RWPE2 (cell line): Measurements from ENCODE around the gene PDZRN4.
"Not testable (repeated sequence)": the region's sequence is repeated elsewhere in the genome, so short reads cannot be mapped to it uniquely, and the experiment has no call there.

ENCODE experiments used
- ATAC-seq: fragments of 200-7000 bp; cut with Tn5 transposase; 3 replicates; pipeline ENCODE4 v1.9.1; 2021; ENCODE audit warnings: low read depth
- DNase-seq: peaks from one replicate; pipeline ENCODE4 v3.0.0-alpha.2; 2020; ENCODE audit warnings: low spot score
- H3K27ac ChIP-seq: fragments of 450-650 bp; 2 replicates; pipeline ENCODE4 v1.5.1; 2017; ENCODE audit warnings: mild to moderate bottlenecking; ENCODE audit not compliant: poor library complexity, severe bottlenecking
- H3K27me3 ChIP-seq: fragments of 250-450 bp; sonication (Bioruptor Pico); 2 replicates; pipeline ENCODE4 v1.5.1; 2021; ENCODE audit warnings: mild to moderate bottlenecking, moderate library complexity; ENCODE audit not compliant: insufficient read depth, poor library complexity, severe bottlenecking
- H3K36me3 ChIP-seq: fragments of 250-450 bp; sonication (Bioruptor Pico); 2 replicates; pipeline ENCODE4 v1.5.1; 2020; ENCODE audit warnings: low read depth, mild to moderate bottlenecking, moderate library complexity
- H3K4me1 ChIP-seq: fragments of 250-450 bp; sonication (Bioruptor Pico); 2 replicates; pipeline ENCODE4 v1.5.1; 2021; ENCODE audit warnings: mild to moderate bottlenecking, moderate library complexity; ENCODE audit not compliant: insufficient read depth, poor library complexity, severe bottlenecking
- H3K4me3 ChIP-seq: fragments of 250-450 bp; sonication (Bioruptor Pico); 2 replicates; pipeline ENCODE4 v1.5.1; 2021; ENCODE audit warnings: mild to moderate bottlenecking, moderate library complexity; ENCODE audit not compliant: severe bottlenecking
- H3K9me3 ChIP-seq: fragments of 250-450 bp; sonication (Bioruptor Pico); 2 replicates; pipeline ENCODE4 v1.5.1; 2021; ENCODE audit warnings: mild to moderate bottlenecking, moderate library complexity; ENCODE audit not compliant: severe bottlenecking
- CTCF ChIP-seq: fragments of 450-650 bp; IDR thresholded peaks from one replicate; pipeline ENCODE4 v1.5.1; 2017; ENCODE audit warnings: mild to moderate bottlenecking, moderate library complexity; ENCODE audit not compliant: poor library complexity, severe bottlenecking

PDZRN4 gene

GRCh38 chr12:41531147-41531829 lies 343.2 kb downstream of the PDZRN4 start:
- Histone ChIP-seq H3K36me3 (no peaks in the 10 kb centered on the region), H3K4me1 (no peaks in the 10 kb centered on the region), H3K27me3 (no peaks in the 10 kb centered on the region), H3K4me3 (no peak overlapping the region), H3K9me3 (no peaks in the 10 kb centered on the region), H3K27ac (no peak overlapping the region)
- ATAC-seq (no peak), DNase-seq (no peak)
- no peak for TF ChIP-seq CTCF

GRCh38 chr12:41532072-41532471 lies 344.0 kb downstream of the PDZRN4 start:
- no peaks in the 10 kb centered on the region for H3K27me3 ChIP-seq
- no peak for TF ChIP-seq CTCF
- H3K36me3 ChIP-seq = no peaks in the 10 kb centered on the region
- DNase-seq (no peak), ATAC-seq (peak; percentile 59; the same call in 2 of the 3 replicates)
- no peaks in the 10 kb centered on the region for H3K4me1 ChIP-seq
- no peak overlapping the region for H3K4me3 ChIP-seq
- H3K27ac ChIP-seq = no peak overlapping the region
- no peaks in the 10 kb centered on the region for H3K9me3 ChIP-seq

- H3K4me1 ChIP-seq = no peaks in the 10 kb centered on the region
- no peak for ATAC-seq
- no peaks in the 10 kb centered on the region for H3K27me3 ChIP-seq
- H3K36me3 ChIP-seq = no peaks in the 10 kb centered on the region
- DNase-seq = no peak
- H3K9me3 ChIP-seq = no peaks in the 10 kb centered on the region
- TF ChIP-seq CTCF = no peak
- no peak overlapping the region for H3K4me3 ChIP-seq
- no peak overlapping the region for H3K27ac ChIP-seq
Observed at GRCh38 chr12:41536813-41537490, 348.8 kb downstream of the PDZRN4 start.

- ATAC-seq (no peak), DNase-seq (no peak)
- Histone ChIP-seq H3K4me1 (no peaks in the 10 kb centered on the region), H3K27ac (no peak overlapping the region), H3K27me3 (no peaks in the 10 kb centered on the region), H3K9me3 (no peaks in the 10 kb centered on the region), H3K4me3 (no peak overlapping the region), H3K36me3 (no peaks in the 10 kb centered on the region)
- no peak for TF ChIP-seq CTCF
Observed at GRCh38 chr12:41537522-41537921, 349.4 kb downstream of the PDZRN4 start.

- Histone ChIP-seq H3K27me3 (no peaks in the 10 kb centered on the region), H3K36me3 (no peaks in the 10 kb centered on the region), H3K27ac (no peak overlapping the region), H3K9me3 (no peaks in the 10 kb centered on the region), H3K4me3 (no peak overlapping the region), H3K4me1 (no peaks in the 10 kb centered on the region)
- TF ChIP-seq CTCF = no peak
- ATAC-seq (no peak), DNase-seq (no peak)
Observed at GRCh38 chr12:41545761-41546160, 357.6 kb downstream of the PDZRN4 start.

- H3K27ac ChIP-seq, H3K4me3 ChIP-seq, H3K27me3 ChIP-seq, H3K4me1 ChIP-seq, ATAC-seq, DNase-seq, H3K9me3 ChIP-seq, H3K36me3 ChIP-seq: not testable (repeated sequence)
Observed at GRCh38 chr12:41547071-41547470, 359.0 kb downstream of the PDZRN4 start.
